ENCODE data around the gene BPIFB3. TPM values are rescaled to one million over a fixed set of nuclear protein-coding genes. Genes with fewer than 3 reads are reported as not detected.
A peak's percentile ranks its signal among the peaks of the same experiment; 100 is the strongest.

Gene BPIFB3
- total and polyA plus RNA-seq, 2 of the 13 experiments (the other 11 are each of a cell fraction or from before 2014, with no cell fraction given), result 0.09 TPM; not detected in 1

DNA sequence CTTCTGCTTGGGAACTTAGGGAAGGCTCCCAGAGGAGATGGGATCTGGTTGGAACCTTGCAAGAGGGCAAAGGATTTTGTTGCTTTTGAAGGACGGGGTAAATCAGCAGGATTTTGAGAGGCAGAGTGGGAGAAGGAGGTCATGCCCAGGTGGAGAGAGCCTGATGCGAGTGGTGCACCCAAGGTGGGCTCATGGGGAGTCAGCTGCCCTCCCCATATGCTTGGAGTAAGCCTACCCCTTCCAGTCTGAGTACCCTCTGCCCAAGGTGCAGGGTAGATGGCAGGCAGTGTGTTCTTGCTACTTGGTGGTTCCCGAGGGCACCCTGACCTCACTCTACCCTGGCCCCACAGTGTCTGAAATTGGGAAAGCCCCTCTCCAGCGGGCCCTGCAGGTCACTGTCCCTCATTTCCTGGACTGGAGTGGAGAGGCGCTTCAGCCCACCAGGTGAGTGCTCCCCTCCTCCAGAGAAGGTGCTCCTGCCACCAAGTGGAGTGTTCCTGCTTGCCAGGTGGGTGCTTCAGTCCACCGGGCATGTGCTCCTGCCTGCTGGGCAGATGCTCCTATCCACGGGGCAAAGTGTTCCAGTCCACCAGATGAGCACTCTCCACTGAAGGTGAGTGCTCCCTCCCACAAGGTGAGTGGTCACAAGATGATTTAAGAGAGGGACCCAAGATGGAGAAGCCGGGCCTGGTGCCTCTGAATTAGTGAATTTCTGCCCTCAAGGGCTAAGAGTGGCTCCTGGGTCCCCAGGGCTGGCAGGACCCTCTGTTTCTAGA lies 42.8 kb upstream of the BPIFB3 start (continued):
- no peak for TF ChIP-seq CSRNP2 (CRISPR knock-in tag; conservative IDR thresholded peaks at IDR 0.05; ENCODE audit: low read depth)
- TF ChIP-seq ISX (CRISPR knock-in tag; conservative IDR thresholded peaks at IDR 0.05), result no peak
- TF ChIP-seq ISL2 (CRISPR knock-in tag; IDR thresholded peaks at IDR 0.05), result 0 out of 2 replicates have a peak, but pooled peaks have one; percentile 22
- TF ChIP-seq, protein P1, sequence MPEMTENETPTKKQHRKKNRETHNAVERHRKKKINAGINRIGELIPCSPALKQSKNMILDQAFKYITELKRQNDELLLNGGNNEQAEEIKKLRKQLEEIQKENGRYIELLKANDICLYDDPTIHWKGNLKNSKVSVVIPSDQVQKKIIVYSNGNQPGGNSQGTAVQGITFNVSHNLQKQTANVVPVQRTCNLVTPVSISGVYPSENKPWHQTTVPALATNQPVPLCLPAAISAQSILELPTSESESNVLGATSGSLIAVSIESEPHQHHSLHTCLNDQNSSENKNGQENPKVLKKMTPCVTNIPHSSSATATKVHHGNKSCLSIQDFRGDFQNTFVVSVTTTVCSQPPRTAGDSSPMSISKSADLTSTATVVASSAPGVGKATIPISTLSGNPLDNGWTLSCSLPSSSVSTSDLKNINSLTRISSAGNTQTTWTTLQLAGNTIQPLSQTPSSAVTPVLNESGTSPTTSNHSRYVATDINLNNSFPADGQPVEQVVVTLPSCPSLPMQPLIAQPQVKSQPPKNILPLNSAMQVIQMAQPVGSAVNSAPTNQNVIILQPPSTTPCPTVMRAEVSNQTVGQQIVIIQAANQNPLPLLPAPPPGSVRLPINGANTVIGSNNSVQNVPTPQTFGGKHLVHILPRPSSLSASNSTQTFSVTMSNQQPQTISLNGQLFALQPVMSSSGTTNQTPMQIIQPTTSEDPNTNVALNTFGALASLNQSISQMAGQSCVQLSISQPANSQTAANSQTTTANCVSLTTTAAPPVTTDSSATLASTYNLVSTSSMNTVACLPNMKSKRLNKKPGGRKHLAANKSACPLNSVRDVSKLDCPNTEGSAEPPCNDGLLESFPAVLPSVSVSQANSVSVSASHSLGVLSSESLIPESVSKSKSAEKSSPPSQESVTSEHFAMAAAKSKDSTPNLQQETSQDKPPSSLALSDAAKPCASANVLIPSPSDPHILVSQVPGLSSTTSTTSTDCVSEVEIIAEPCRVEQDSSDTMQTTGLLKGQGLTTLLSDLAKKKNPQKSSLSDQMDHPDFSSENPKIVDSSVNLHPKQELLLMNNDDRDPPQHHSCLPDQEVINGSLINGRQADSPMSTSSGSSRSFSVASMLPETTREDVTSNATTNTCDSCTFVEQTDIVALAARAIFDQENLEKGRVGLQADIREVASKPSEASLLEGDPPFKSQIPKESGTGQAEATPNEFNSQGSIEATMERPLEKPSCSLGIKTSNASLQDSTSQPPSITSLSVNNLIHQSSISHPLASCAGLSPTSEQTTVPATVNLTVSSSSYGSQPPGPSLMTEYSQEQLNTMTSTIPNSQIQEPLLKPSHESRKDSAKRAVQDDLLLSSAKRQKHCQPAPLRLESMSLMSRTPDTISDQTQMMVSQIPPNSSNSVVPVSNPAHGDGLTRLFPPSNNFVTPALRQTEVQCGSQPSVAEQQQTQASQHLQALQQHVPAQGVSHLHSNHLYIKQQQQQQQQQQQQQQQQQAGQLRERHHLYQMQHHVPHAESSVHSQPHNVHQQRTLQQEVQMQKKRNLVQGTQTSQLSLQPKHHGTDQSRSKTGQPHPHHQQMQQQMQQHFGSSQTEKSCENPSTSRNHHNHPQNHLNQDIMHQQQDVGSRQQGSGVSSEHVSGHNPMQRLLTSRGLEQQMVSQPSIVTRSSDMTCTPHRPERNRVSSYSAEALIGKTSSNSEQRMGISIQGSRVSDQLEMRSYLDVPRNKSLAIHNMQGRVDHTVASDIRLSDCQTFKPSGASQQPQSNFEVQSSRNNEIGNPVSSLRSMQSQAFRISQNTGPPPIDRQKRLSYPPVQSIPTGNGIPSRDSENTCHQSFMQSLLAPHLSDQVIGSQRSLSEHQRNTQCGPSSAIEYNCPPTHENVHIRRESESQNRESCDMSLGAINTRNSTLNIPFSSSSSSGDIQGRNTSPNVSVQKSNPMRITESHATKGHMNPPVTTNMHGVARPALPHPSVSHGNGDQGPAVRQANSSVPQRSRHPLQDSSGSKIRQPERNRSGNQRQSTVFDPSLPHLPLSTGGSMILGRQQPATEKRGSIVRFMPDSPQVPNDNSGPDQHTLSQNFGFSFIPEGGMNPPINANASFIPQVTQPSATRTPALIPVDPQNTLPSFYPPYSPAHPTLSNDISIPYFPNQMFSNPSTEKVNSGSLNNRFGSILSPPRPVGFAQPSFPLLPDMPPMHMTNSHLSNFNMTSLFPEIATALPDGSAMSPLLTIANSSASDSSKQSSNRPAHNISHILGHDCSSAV (CRISPR knock-in tag; IDR thresholded peaks at IDR 0.05; ENCODE audit: borderline replicate concordance), result no peak
- TF ChIP-seq RORA (CRISPR knock-in tag; IDR thresholded peaks at IDR 0.05), result no peak
- TF ChIP-seq RFXAP (CRISPR knock-in tag; IDR thresholded peaks at IDR 0.05; ENCODE audit: borderline replicate concordance), result 0 out of 2 replicates have a peak, but pooled peaks have one; percentile 17
- 0 out of 2 replicates have a peak, but pooled peaks have one; percentile 8 for TF ChIP-seq MXD3 (CRISPR knock-in tag; IDR thresholded peaks at IDR 0.05)
- TF ChIP-seq ZNF121 (CRISPR knock-in tag; IDR thresholded peaks at IDR 0.05), result no peak
- peak; percentile 75 for TF ChIP-seq RBM22 (optimal IDR thresholded peaks at IDR 0.05; ENCODE audit: low read length)
- TF ChIP-seq ZBTB3 (CRISPR knock-in tag; IDR thresholded peaks at IDR 0.05; ENCODE audit: borderline replicate concordance, low read depth), result no peak
- no peak for TF ChIP-seq ZNF562 (CRISPR knock-in tag; IDR thresholded peaks at IDR 0.05; ENCODE audit: borderline replicate concordance)
- TF ChIP-seq HNF1A (IDR thresholded peaks at IDR 0.05; ENCODE audit: low read depth), result no peak
- TF ChIP-seq HNF1A (CRISPR knock-in tag; IDR thresholded peaks at IDR 0.05; ENCODE audit: borderline replicate concordance), result peak; percentile 30; the same call in 1 of the 2 replicates
- TF ChIP-seq HMG20A (CRISPR knock-in tag; IDR thresholded peaks at IDR 0.05; ENCODE audit: borderline replicate concordance), result no peak
